ENCODE results near the gene HSF2BP.
"Not testable (repeated sequence)": the region's sequence is repeated elsewhere in the genome, so short reads cannot be mapped to it uniquely, and the experiment has no call there.

Gene HSF2BP

GRCh38 chr21:43684424-43684823 is 25.1 kb upstream of the HSF2BP start:
- Histone ChIP-seq H3K27me3 (replicated peaks) (no peaks in the 10 kb centered on the region), H3K4me3 (ENCODE audit: low read depth, low read length) (no peak overlapping the region), H3K36me3 (replicated peaks) (peaks cover 66% of the 10 kb centered on the region), H3K27ac (no peak overlapping the region)
- DNase-seq: no peak
- TF ChIP-seq CTCF (IDR thresholded peaks at IDR 0.05; ENCODE audit: low read depth, low read length, missing control alignments): no peak
- in situ Hi-C loops (cut with HindIII; ENCODE audit: low pct_ligation_motif_present, low sequenced_read_pairs): no loop called here

- TF ChIP-seq CTCF (IDR thresholded peaks at IDR 0.05; ENCODE audit: low read depth, low read length, missing control alignments): no peak
- no peaks in the 10 kb centered on the region for H3K27me3 ChIP-seq (replicated peaks)
- H3K4me3 ChIP-seq (ENCODE audit: low read depth, low read length): no peak overlapping the region
- no peak for DNase-seq
- in situ Hi-C loops (cut with HindIII; ENCODE audit: low pct_ligation_motif_present, low sequenced_read_pairs): no loop called here
- no peak overlapping the region for H3K27ac ChIP-seq
- H3K36me3 ChIP-seq (replicated peaks): peaks cover 55% of the 10 kb centered on the region
These were observed 22.4 kb upstream of the HSF2BP start for GRCh38 chr21:43681650-43682049.

- DNase-seq; H3K27me3 ChIP-seq (replicated peaks); in situ Hi-C loops (cut with HindIII; ENCODE audit: low pct_ligation_motif_present, low sequenced_read_pairs); H3K4me3 ChIP-seq (ENCODE audit: low read depth, low read length); H3K27ac ChIP-seq: not testable (repeated sequence)
- H3K36me3 ChIP-seq (replicated peaks): peaks cover 50% of the 10 kb centered on the region
These were observed 21.1 kb upstream of the HSF2BP start for GRCh38 chr21:43680421-43680820.

- DNase-seq: no peak
- H3K4me3 ChIP-seq (ENCODE audit: low read depth, low read length): no peak overlapping the region
- TF ChIP-seq CTCF (IDR thresholded peaks at IDR 0.05; ENCODE audit: low read depth, low read length, missing control alignments): no peak
- peaks cover 48% of the 10 kb centered on the region for H3K36me3 ChIP-seq (replicated peaks)
- H3K27me3 ChIP-seq (replicated peaks): no peaks in the 10 kb centered on the region
- in situ Hi-C loops (cut with HindIII; ENCODE audit: low pct_ligation_motif_present, low sequenced_read_pairs): no loop called here
- H3K27ac ChIP-seq: no peak overlapping the region
These were observed 20.7 kb upstream of the HSF2BP start for GRCh38 chr21:43679951-43680350.

GRCh38 chr21:43676391-43676790 is 17.1 kb upstream of the HSF2BP start:
- DNase-seq: no peak
- in situ Hi-C loops (cut with HindIII; ENCODE audit: low pct_ligation_motif_present, low sequenced_read_pairs): no loop called here
- TF ChIP-seq CTCF (IDR thresholded peaks at IDR 0.05; ENCODE audit: low read depth, low read length, missing control alignments): no peak
- Histone ChIP-seq H3K27me3 (replicated peaks) (no peaks in the 10 kb centered on the region), H3K4me3 (ENCODE audit: low read depth, low read length) (no peak overlapping the region), H3K27ac (no peak overlapping the region), H3K36me3 (replicated peaks) (peaks cover 39% of the 10 kb centered on the region)

DNA sequence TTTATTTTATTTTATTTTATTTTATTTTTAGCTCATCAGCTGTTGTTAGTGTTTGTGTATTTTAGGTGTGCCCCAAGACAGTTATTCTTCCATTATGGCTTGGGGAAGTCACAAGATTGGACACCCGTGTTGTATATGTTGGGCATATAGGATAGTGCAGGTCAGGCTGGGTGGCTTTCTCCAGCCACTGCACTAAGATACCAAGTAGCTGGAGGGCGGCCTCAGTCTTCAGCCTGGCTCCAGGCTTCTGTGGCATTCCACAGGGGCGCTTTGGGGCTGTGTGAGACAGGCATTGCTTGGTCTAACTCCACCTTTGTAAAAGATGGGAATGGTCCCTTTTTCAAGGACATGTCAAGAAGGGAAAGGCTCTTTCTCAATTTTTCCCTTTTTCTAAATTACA is 16.6 kb upstream of the HSF2BP start:
- no peak overlapping the region for H3K27ac ChIP-seq
- DNase-seq: no peak
- in situ Hi-C loops (cut with HindIII; ENCODE audit: low pct_ligation_motif_present, low sequenced_read_pairs): no loop called here
- no peaks in the 10 kb centered on the region for H3K27me3 ChIP-seq (replicated peaks)
- no peak for TF ChIP-seq CTCF (IDR thresholded peaks at IDR 0.05; ENCODE audit: low read depth, low read length, missing control alignments)
- H3K4me3 ChIP-seq (ENCODE audit: low read depth, low read length): no peak overlapping the region
- peaks cover 39% of the 10 kb centered on the region for H3K36me3 ChIP-seq (replicated peaks)

Measured in brain microvascular endothelial cell (primary cell).